GM21717 (cell line): ENCODE measurements around the gene RAB4A.
"Not testable (repeated sequence)": the region's sequence is repeated elsewhere in the genome, so short reads cannot be mapped to it uniquely, and the experiment has no call there.

ENCODE experiments used
- ATAC-seq: cut with Tn5 transposase; IDR thresholded peaks from one replicate; pipeline ENCODE4 v1.9.1; 2021; ENCODE audit warnings: mild to moderate bottlenecking, moderate library complexity; ENCODE audit not compliant: unreplicated experiment

The RAB4A gene

GRCh38 chr1:229271448-229272159 is 693 bp downstream of the RAB4A start:
- peak; percentile 49 for ATAC-seq

- ATAC-seq = no peak
These were observed 1.6 kb downstream of the RAB4A start for GRCh38 chr1:229272164-229273158.

- no peak for ATAC-seq
These were observed 2.8 kb downstream of the RAB4A start for GRCh38 chr1:229273507-229274232.

GRCh38 chr1:229275005-229275404 is 4.1 kb downstream of the RAB4A start:
- no peak for ATAC-seq

GRCh38 chr1:229278120-229278741 is 7.3 kb downstream of the RAB4A start:
- ATAC-seq = no peak

GRCh38 chr1:229279242-229279641 is 8.3 kb downstream of the RAB4A start:
- no peak for ATAC-seq

- no peak for ATAC-seq
These were observed 9.3 kb downstream of the RAB4A start for GRCh38 chr1:229280037-229280828.

GRCh38 chr1:229280921-229281320 is 10.0 kb downstream of the RAB4A start:
- no peak for ATAC-seq

- no peak for ATAC-seq
These were observed 10.5 kb downstream of the RAB4A start for GRCh38 chr1:229281339-229281926.

- no peak for ATAC-seq
These were observed 11.4 kb downstream of the RAB4A start for GRCh38 chr1:229282295-229282823.

- ATAC-seq = no peak
These were observed 12.3 kb downstream of the RAB4A start for GRCh38 chr1:229283183-229283611.

- no peak for ATAC-seq
These were observed 14.0 kb downstream of the RAB4A start for GRCh38 chr1:229284887-229285286.

GRCh38 chr1:229285440-229285839 is 14.5 kb downstream of the RAB4A start:
- no peak for ATAC-seq

GRCh38 chr1:229286099-229286766 is 15.3 kb downstream of the RAB4A start:
- ATAC-seq = no peak

GRCh38 chr1:229287267-229287666 is 16.4 kb downstream of the RAB4A start:
- ATAC-seq = no peak

- no peak for ATAC-seq
These were observed 17.6 kb downstream of the RAB4A start for GRCh38 chr1:229288516-229288915.

- ATAC-seq = not testable (repeated sequence)
These were observed 20.8 kb downstream of the RAB4A start for GRCh38 chr1:229291686-229292085.

GRCh38 chr1:229293528-229294204 is 22.8 kb downstream of the RAB4A start:
- ATAC-seq = no peak
